Measurements from ENCODE around the gene AFDN. TPM values are rescaled to one million over a fixed set of nuclear protein-coding genes. Genes with fewer than 3 reads are reported as not detected.

AFDN gene
- polyA plus RNA-seq, 1 of the 3 experiments (the other 2 are of a cell fraction) = 25.1 TPM

- TF ChIP-seq YY1 (IDR thresholded peaks at IDR 0.05; ENCODE audit: low read depth) (no peak), RFX5 (IDR thresholded peaks at IDR 0.05; ENCODE audit: low read length) (no peak), NRF1 (IDR thresholded peaks at IDR 0.05; ENCODE audit: low read depth, low read length) (no peak), RXRA (IDR thresholded peaks at IDR 0.05; ENCODE audit: borderline replicate concordance, low read depth) (no peak), MEF2A (IDR thresholded peaks at IDR 0.05; ENCODE audit: borderline replicate concordance, low read depth) (no peak), RAD21 (IDR thresholded peaks at IDR 0.05; ENCODE audit: low read length) (no peak), TEAD4 (IDR thresholded peaks at IDR 0.05; ENCODE audit: borderline replicate concordance, insufficient read depth) (no peak)
- no peak for DNase-seq
- 74% methylated on average over 12 of the region's 12 CpGs for WGBS (ENCODE audit: low lambda C conversion rate)
Observed at GRCh38 chr6:167798453-167798852, 28.3 kb upstream of the AFDN start.

GRCh38 chr6:167799033-167799821, 27.5 kb upstream of the AFDN start:
- TF ChIP-seq POLR2AphosphoS5 (IDR thresholded peaks at IDR 0.05; ENCODE audit: low read depth, low read length) (no peak), NFIC (IDR thresholded peaks at IDR 0.05; ENCODE audit: borderline replicate concordance) (no peak), EZH2phosphoT487 (IDR thresholded peaks at IDR 0.05; ENCODE audit: borderline replicate concordance, low read depth) (no peak), RAD21 (IDR thresholded peaks at IDR 0.05; ENCODE audit: low read length) (peak; percentile 36), SIN3A (IDR thresholded peaks at IDR 0.05; ENCODE audit: borderline replicate concordance, low read depth, low read length) (no peak), IRF3 (IDR thresholded peaks at IDR 0.05; ENCODE audit: low read depth, low read length) (no peak), JUND (IDR thresholded peaks at IDR 0.05) (no peak), EP300 (IDR thresholded peaks at IDR 0.05; ENCODE audit: borderline replicate concordance in 1 of 2, low read depth in 1 of 2, low read length in 1 of 2) (no peak), USF2 (IDR thresholded peaks at IDR 0.05; ENCODE audit: borderline replicate concordance, low read depth, low read length) (no peak), MEF2A (IDR thresholded peaks at IDR 0.05; ENCODE audit: borderline replicate concordance, low read depth) (no peak), FOXM1 (IDR thresholded peaks at IDR 0.05; ENCODE audit: low read depth) (no peak), MXI1 (IDR thresholded peaks at IDR 0.05; ENCODE audit: low read depth, low read length) (peak; percentile 81; the same call in 1 of the 2 replicates), FOSL2 (IDR thresholded peaks at IDR 0.05; ENCODE audit: borderline replicate concordance, low read depth) (no peak), CTCF (IDR thresholded peaks at IDR 0.05) (no peak), PBX3 (IDR thresholded peaks at IDR 0.05) (no peak), SMC3 (IDR thresholded peaks at IDR 0.05; ENCODE audit: low read depth, low read length) (peak; percentile 6; the same call in 1 of the 2 replicates)
- Histone ChIP-seq H3K4me1 (ENCODE audit: control insufficient read depth in 1 of 2, insufficient read depth in 2 of 2, low read depth in 1 of 2, low read length in 1 of 2) (peaks cover 0 to 26% of the 10 kb centered on the region in 2 experiments; a peak in 1 of 4 replicates), H3K4me3 (ENCODE audit: low read depth in 2 of 2, low read length in 1 of 2) (no peak overlapping the region), H3K9me3 (no peaks in the 10 kb centered on the region), H4K20me1 (ENCODE audit: insufficient read depth) (no peaks in the 10 kb centered on the region), H3K9me2 (no peaks in the 10 kb centered on the region), H3K36me3 (replicated peaks in 1 of 2; ENCODE audit: control insufficient read depth in 1 of 2, insufficient read depth in 2 of 2, low read length in 1 of 2) (no peaks in the 10 kb centered on the region), H3K27ac (ENCODE audit: low read depth in 2 of 2, low read length in 1 of 2) (peak overlapping the region in 1 of 2 experiments; percentile 4; a peak in 2 of 4 replicates), H3F3A (replicated peaks; ENCODE audit: insufficient read depth) (no peaks in the 10 kb centered on the region), H3K9ac (no peak overlapping the region), H2AFZ (ENCODE audit: low read depth) (no peak overlapping the region), H3K79me2 (ENCODE audit: insufficient read depth) (no peaks in the 10 kb centered on the region), H3K27me3 (ENCODE audit: insufficient read depth) (no peaks in the 10 kb centered on the region; the same call in 1 of the 2 replicates), H3K4me2 (no peak overlapping the region)
- CTCF ChIA-PET = interaction anchor here (0.8 to 1.3 kb wide), 2 partner anchors 12 to 30 kb away, joined by 3 read pairs; no protein-coding TSS in a partner anchor
- WGBS (ENCODE audit: low lambda C conversion rate) = 42% methylated on average over 23 of the region's 23 CpGs
- peak; percentile 85 for DNase-seq
- POLR2A ChIA-PET = no interaction called here

More at GRCh38 chr6:167798453-167798852, 28.3 kb upstream of the AFDN start:
- H3K9me3 ChIP-seq = no peaks in the 10 kb centered on the region
- no peak overlapping the region for H2AFZ ChIP-seq (ENCODE audit: low read depth)
- H3K9ac ChIP-seq = no peak overlapping the region
- H3K27ac ChIP-seq (ENCODE audit: low read depth in 2 of 2, low read length in 1 of 2) = no peak overlapping the region
- H3K4me2 ChIP-seq = no peak overlapping the region
- H3F3A ChIP-seq (replicated peaks; ENCODE audit: insufficient read depth) = no peaks in the 10 kb centered on the region
- no peaks in the 10 kb centered on the region for H3K79me2 ChIP-seq (ENCODE audit: insufficient read depth)
- H3K4me1 ChIP-seq (ENCODE audit: control insufficient read depth in 1 of 2, insufficient read depth in 2 of 2, low read depth in 1 of 2, low read length in 1 of 2) = peaks cover 0 to 26% of the 10 kb centered on the region in 2 experiments; a peak in 1 of 4 replicates
- no peaks in the 10 kb centered on the region for H3K36me3 ChIP-seq (replicated peaks in 1 of 2; ENCODE audit: control insufficient read depth in 1 of 2, insufficient read depth in 2 of 2, low read length in 1 of 2)
- ChIA-PET POLR2A (no interaction called here), CTCF (no interaction called here)
- H3K9me2 ChIP-seq = no peaks in the 10 kb centered on the region
- no peaks in the 10 kb centered on the region; the same call in 1 of the 2 replicates for H3K27me3 ChIP-seq (ENCODE audit: insufficient read depth)
- no peaks in the 10 kb centered on the region for H4K20me1 ChIP-seq (ENCODE audit: insufficient read depth)
- H3K4me3 ChIP-seq (ENCODE audit: low read depth in 2 of 2, low read length in 1 of 2) = no peak overlapping the region
